Upper lobe of left lung (tissue), 6 donors: Measurements from ENCODE around the gene TBC1D8. TPM values are rescaled to one million over a fixed set of nuclear protein-coding genes. Genes with fewer than 3 reads are reported as not detected.
A peak's percentile ranks its signal among the peaks of the same experiment; 100 is the strongest.

Experiments
- ATAC-seq, 2 donors: fragments of 200-7000 bp; cut with Tn5 transposase; one replicate each; pipeline ENCODE4 v1.9.1; 2022; ENCODE audit warnings: mild to moderate bottlenecking in 2 of 2, moderate library complexity in 2 of 2; ENCODE audit not compliant: low FRiP score in 2 of 2
- DNase-seq, 2 donors: peaks; one replicate each; pipeline ENCODE4 v3.0.0-alpha.2; 2019 to 2020
- H3K27ac ChIP-seq, 4 donors: fragments of 200-600 bp; sonication (generic); one replicate each; pipeline ENCODE4 v1.5.1; 2016 to 2019
- H3K27me3 ChIP-seq, 4 donors: fragments of 200-600 bp; sonication (generic); one replicate each; pipeline ENCODE4 v1.5.1; 2017 to 2019
- H3K36me3 ChIP-seq, 4 donors: fragments of 200-600 bp; sonication (generic); one replicate each; pipeline ENCODE4 v1.5.1; 2016 to 2019
- H3K4me1 ChIP-seq, 4 donors: fragments of 200-600 bp; sonication (generic); one replicate each; pipeline ENCODE4 v1.5.1; 2018 to 2019
- H3K4me3 ChIP-seq, 4 donors: fragments of 200-600 bp; sonication (generic); one replicate each; pipeline ENCODE4 v1.5.1; 2017 to 2019; ENCODE audit warnings: mild to moderate bottlenecking in 2 of 4, moderate library complexity in 1 of 4
- H3K9me3 ChIP-seq, 4 donors: fragments of 200-600 bp; sonication (generic); one replicate each; pipeline ENCODE4 v1.5.1; 2018 to 2019
- EP300 ChIP-seq, 4 donors: sonication (generic); formaldehyde crosslinking; IDR thresholded peaks; one replicate each; pipeline ENCODE4 v1.5.1; 2017; ENCODE audit warnings: antibody characterized with exemption in 4 of 4, control low read depth in 2 of 4
- POLR2A ChIP-seq, 4 donors: fragments of 450-650 bp; IDR thresholded peaks; one replicate each; pipeline ENCODE4 v1.5.1; 2016 to 2017; ENCODE audit warnings: antibody characterized with exemption in 4 of 4, mild to moderate bottlenecking in 2 of 4
- POLR2AphosphoS5 ChIP-seq, 2 donors: sonication (generic); formaldehyde crosslinking; IDR thresholded peaks; one replicate each; pipeline ENCODE4 v1.5.1; 2017; ENCODE audit warnings: antibody characterized with exemption in 2 of 2
- WGBS, 2 donors: methylation state at CpG; one replicate each; pipeline ENCODE4 v1.1.5; 2017 to 2018; 5-methylcytosine and 5-hydroxymethylcytosine counted together
- total RNA-seq, 6 donors: library from RNA; depleted of rRNA in 4 of 6; stranded (reverse); fragments of >200 nt in 4 of 6; gene quantifications; one replicate each; pipeline versions ENCODE4 v1.1.0 to v1.2.1, GENCODE V29; 2016 to 2021
- TF ChIP-seq, protein P1 (sequence below), 6 experiments: fragments of 450-650 bp in 4 of 6; fragments of 200-600 bp in 2 of 6; sonication (generic) in 2 of 6; IDR thresholded peaks; one replicate each; pipeline ENCODE4 v1.5.1; 2016 to 2019; ENCODE audit warnings: antibody characterized with exemption in 6 of 6
- donor health status: DM: no; HTN: no; CAD: no; lungs with moderate emphysema.
- donor health status: DM: no; HTN: yes; CAD: no; lungs with severe emphysema.

Gene TBC1D8
- total RNA-seq, 6 donors from 2014 or later, result 21.0 to 133 (median 56.8) TPM

DNA sequence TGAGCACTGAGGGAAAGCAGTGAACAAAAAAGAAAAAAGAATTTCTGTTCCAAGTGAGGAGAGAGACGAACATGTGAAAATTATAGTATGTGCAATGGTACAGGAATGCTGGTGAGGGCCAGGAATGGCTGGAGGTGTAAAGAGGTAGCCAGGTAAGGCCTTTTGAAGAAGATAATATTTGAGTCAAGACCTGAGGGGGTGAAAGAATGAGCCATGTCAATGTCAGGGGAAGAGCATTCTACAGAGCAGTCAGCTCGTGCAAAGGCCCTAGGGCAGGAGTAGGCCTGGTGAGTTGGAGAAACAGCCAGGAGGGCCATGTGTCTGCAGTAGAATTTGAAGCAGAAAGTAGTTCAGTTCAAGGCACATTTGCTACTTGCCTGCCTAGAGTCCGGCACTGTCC, 161.5 kb downstream of the TBC1D8 start:
- WGBS, 2 donors, result 90 to 94% methylated on average over 3 of the region's 3 CpGs
- ATAC-seq (no peak), DNase-seq (no peak)
- Histone ChIP-seq H3K27ac (no peak overlapping the region), H3K36me3 (peaks cover 0 to 11% (median 0%) of the 10 kb centered on the region in 4 donors), H3K27me3 (no peaks in the 10 kb centered on the region), H3K9me3 (no peaks in the 10 kb centered on the region), H3K4me3 (no peak overlapping the region), H3K4me1 (no peaks in the 10 kb centered on the region)
- TF ChIP-seq EP300 (IDR thresholded peaks at IDR 0.05) (no peak), POLR2AphosphoS5 (IDR thresholded peaks at IDR 0.05) (no peak), POLR2A (IDR thresholded peaks at IDR 0.05) (no peak)
- TF ChIP-seq, protein P1, sequence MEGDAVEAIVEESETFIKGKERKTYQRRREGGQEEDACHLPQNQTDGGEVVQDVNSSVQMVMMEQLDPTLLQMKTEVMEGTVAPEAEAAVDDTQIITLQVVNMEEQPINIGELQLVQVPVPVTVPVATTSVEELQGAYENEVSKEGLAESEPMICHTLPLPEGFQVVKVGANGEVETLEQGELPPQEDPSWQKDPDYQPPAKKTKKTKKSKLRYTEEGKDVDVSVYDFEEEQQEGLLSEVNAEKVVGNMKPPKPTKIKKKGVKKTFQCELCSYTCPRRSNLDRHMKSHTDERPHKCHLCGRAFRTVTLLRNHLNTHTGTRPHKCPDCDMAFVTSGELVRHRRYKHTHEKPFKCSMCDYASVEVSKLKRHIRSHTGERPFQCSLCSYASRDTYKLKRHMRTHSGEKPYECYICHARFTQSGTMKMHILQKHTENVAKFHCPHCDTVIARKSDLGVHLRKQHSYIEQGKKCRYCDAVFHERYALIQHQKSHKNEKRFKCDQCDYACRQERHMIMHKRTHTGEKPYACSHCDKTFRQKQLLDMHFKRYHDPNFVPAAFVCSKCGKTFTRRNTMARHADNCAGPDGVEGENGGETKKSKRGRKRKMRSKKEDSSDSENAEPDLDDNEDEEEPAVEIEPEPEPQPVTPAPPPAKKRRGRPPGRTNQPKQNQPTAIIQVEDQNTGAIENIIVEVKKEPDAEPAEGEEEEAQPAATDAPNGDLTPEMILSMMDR (IDR thresholded peaks at IDR 0.05), result no peak

DNA sequence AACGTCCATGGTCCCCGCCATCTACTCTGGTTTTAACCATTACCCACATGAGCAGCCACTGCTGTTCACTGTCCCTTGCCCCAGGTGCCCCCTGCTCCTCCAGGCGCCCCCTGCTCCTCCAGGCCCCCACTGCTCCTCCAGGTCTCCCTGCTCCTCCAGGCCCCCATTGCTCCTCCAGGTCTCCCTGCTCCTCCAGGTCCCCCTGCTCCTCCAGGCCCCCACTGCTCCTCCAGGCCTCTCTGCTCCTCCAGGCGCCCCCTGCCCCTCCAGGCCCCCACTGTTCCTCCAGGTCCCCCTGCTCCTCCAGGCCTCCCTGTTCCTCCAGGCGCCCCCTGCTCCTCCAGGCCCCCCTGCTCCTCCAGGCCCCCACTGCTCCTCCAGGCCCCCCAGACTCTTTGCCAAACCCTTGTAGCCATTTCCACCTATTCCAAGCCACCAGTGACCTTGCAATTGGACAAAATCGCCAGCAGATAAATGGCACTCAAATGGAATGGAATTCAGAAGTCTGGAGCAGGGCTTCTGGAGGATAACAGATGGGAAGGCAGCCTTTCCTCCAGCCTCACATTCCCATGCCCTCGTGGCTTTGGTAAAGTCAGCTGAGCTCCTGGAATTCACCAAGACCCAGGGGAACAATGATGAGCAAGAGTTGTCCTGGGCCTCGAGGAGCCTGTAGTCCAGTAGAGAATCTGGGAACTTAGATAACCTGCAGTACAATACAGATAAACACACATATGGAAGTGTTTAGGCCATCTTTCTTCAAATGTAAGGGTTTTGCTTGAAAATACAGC, 162.4 kb downstream of the TBC1D8 start:
- Histone ChIP-seq H3K27me3 (no peaks in the 10 kb centered on the region), H3K9me3 (no peaks in the 10 kb centered on the region), H3K4me1 (no peaks in the 10 kb centered on the region), H3K27ac (no peak overlapping the region), H3K4me3 (no peak overlapping the region), H3K36me3 (peaks cover 0 to 6% (median 0%) of the 10 kb centered on the region in 4 donors)
- DNase-seq (peak in 1 of 2 donors; percentile 47), ATAC-seq (no peak)
- 78 to 93% methylated on average over 6 to 7 of the region's 8 CpGs for WGBS, 2 donors
- TF ChIP-seq, protein P1 (IDR thresholded peaks at IDR 0.05), result no peak
- TF ChIP-seq EP300 (IDR thresholded peaks at IDR 0.05), result no peak
- no peak for TF ChIP-seq POLR2A (IDR thresholded peaks at IDR 0.05)
- TF ChIP-seq POLR2AphosphoS5 (IDR thresholded peaks at IDR 0.05), result no peak

DNA sequence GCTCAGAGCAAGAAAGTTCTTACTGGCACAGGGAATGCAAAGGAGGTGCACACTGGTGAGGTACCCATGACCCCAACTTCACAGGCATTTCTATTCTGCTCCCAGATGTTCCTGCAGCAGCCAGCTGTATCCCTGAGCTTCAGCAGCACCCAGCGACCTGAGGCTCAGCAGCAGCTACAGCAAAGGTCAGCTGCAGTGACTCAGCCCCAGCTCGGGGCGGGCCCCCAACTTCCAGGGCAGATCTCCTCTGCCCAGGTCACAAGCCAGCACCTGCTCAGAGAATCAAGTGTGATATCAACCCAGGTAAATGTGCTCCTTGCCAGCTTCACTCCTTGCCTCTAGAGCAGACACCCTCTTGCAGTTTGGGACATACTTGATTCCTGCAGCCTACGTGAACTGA, 163.2 kb downstream of the TBC1D8 start:
- Histone ChIP-seq H3K27me3 (no peaks in the 10 kb centered on the region), H3K9me3 (no peaks in the 10 kb centered on the region), H3K4me1 (no peaks in the 10 kb centered on the region), H3K27ac (no peak overlapping the region), H3K36me3 (no peaks in the 10 kb centered on the region), H3K4me3 (no peak overlapping the region)
- DNase-seq, result peak in 1 of 2 donors; percentile 53
- 84 to 91% methylated on average over 3 to 4 of the region's 4 CpGs for WGBS, 2 donors
- no peak for ATAC-seq
- TF ChIP-seq POLR2AphosphoS5 (IDR thresholded peaks at IDR 0.05), result no peak
- TF ChIP-seq, protein P1 (IDR thresholded peaks at IDR 0.05), result no peak
- no peak for TF ChIP-seq POLR2A (IDR thresholded peaks at IDR 0.05)
- no peak for TF ChIP-seq EP300 (IDR thresholded peaks at IDR 0.05)

DNA sequence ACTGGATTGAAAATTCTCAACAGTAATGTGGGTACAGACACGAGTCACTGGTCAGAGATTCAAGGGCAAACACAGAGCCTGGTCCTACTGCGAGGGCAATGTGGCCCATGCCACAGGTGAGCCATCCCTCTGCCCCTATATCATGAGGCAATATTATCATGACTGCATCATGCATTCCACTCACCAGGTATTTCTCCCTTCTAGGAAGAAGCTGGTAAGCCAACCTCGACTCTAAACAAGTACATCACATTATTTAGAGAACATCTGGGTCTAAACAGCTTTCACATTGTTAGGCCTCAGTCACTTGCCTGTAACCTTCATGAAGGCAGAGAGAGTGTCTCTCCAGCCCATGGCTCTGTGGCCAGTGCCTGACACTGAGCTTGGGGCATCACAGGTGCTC, 163.6 kb downstream of the TBC1D8 start:
- WGBS, 2 donors, result 76 to 86% methylated on average over 1 to 3 of the region's 3 CpGs
- H3K27me3 ChIP-seq, result no peaks in the 10 kb centered on the region
- DNase-seq, result no peak
- TF ChIP-seq POLR2AphosphoS5 (IDR thresholded peaks at IDR 0.05) (no peak), EP300 (IDR thresholded peaks at IDR 0.05) (no peak), POLR2A (IDR thresholded peaks at IDR 0.05) (no peak)
- TF ChIP-seq, protein P1 (IDR thresholded peaks at IDR 0.05), result no peak
- H3K27ac ChIP-seq, result no peak overlapping the region
- H3K36me3 ChIP-seq, result peaks cover 0 to 2% (median 0%) of the 10 kb centered on the region in 4 donors
- H3K4me3 ChIP-seq, result no peak overlapping the region
- ATAC-seq, result no peak
- no peaks in the 10 kb centered on the region for H3K4me1 ChIP-seq
- H3K9me3 ChIP-seq, result no peaks in the 10 kb centered on the region

DNA sequence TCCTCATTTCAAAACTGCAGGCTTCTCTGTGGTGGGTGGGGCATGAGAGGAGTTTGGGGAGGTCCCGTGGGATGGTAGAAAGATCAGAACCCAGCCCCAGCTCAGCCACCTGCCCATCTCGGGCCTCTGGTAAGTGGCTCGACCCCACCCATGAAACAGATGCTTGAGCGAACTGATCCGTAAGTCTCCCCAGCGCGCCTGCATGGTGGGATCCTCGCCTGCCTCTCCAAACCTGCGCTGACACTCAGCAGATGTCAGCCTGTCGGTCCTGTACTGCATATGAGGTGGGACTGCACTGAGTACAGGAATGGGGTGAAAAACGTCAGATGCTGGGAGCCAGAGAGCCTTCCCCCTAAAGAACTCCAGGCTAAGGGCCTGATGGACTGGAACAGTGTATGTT, 165.0 kb downstream of the TBC1D8 start:
- 89 to 96% methylated on average over 11 of the region's 11 CpGs for WGBS, 2 donors
- ATAC-seq, result no peak
- no peak for DNase-seq

More for the DNA sequence above, 165.0 kb downstream of the TBC1D8 start:
- no peak for TF ChIP-seq EP300 (IDR thresholded peaks at IDR 0.05)
- TF ChIP-seq, protein P1 (IDR thresholded peaks at IDR 0.05), result no peak
- TF ChIP-seq POLR2AphosphoS5 (IDR thresholded peaks at IDR 0.05), result no peak
- no peak for TF ChIP-seq POLR2A (IDR thresholded peaks at IDR 0.05)
- no peak overlapping the region for H3K27ac ChIP-seq
- H3K36me3 ChIP-seq, result peaks cover 0 to 6% (median 0%) of the 10 kb centered on the region in 4 donors
- no peak overlapping the region for H3K4me3 ChIP-seq
- no peaks in the 10 kb centered on the region for H3K9me3 ChIP-seq
- no peaks in the 10 kb centered on the region for H3K27me3 ChIP-seq
- no peaks in the 10 kb centered on the region for H3K4me1 ChIP-seq
